GM12874 (cell line): Measurements from ENCODE around the gene KCNMA1.

Experiments used
- TF ChIP-seq, protein P1 (sequence below): IDR thresholded peaks from 2 replicates; pipeline ENCODE4 v1.5.1; 2011; ENCODE audit warnings: low read depth, mild to moderate bottlenecking, control low read depth, low read length, moderate library complexity; ENCODE audit not compliant: insufficient read depth

The KCNMA1 gene

DNA sequence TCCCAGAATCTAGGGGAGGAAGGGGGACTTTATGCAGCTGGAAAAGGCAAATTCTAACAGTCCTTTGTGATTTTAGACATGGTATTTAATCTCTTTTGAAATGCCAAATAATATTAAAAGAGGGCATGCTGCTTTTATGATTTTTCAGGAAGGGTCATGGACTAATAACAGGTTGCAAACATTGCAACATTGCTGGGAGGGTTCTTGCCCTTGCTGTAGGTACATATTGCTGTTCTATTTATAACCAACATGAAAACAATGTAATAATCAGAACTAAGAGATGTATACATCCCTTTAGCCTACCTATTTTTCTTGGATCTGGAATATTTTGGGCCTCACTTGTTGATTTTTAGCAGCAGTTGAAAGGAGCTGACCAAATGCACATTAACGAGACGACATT lies 411.6 kb downstream of the KCNMA1 start:
- TF ChIP-seq, protein P1, sequence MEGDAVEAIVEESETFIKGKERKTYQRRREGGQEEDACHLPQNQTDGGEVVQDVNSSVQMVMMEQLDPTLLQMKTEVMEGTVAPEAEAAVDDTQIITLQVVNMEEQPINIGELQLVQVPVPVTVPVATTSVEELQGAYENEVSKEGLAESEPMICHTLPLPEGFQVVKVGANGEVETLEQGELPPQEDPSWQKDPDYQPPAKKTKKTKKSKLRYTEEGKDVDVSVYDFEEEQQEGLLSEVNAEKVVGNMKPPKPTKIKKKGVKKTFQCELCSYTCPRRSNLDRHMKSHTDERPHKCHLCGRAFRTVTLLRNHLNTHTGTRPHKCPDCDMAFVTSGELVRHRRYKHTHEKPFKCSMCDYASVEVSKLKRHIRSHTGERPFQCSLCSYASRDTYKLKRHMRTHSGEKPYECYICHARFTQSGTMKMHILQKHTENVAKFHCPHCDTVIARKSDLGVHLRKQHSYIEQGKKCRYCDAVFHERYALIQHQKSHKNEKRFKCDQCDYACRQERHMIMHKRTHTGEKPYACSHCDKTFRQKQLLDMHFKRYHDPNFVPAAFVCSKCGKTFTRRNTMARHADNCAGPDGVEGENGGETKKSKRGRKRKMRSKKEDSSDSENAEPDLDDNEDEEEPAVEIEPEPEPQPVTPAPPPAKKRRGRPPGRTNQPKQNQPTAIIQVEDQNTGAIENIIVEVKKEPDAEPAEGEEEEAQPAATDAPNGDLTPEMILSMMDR, result no peak

DNA sequence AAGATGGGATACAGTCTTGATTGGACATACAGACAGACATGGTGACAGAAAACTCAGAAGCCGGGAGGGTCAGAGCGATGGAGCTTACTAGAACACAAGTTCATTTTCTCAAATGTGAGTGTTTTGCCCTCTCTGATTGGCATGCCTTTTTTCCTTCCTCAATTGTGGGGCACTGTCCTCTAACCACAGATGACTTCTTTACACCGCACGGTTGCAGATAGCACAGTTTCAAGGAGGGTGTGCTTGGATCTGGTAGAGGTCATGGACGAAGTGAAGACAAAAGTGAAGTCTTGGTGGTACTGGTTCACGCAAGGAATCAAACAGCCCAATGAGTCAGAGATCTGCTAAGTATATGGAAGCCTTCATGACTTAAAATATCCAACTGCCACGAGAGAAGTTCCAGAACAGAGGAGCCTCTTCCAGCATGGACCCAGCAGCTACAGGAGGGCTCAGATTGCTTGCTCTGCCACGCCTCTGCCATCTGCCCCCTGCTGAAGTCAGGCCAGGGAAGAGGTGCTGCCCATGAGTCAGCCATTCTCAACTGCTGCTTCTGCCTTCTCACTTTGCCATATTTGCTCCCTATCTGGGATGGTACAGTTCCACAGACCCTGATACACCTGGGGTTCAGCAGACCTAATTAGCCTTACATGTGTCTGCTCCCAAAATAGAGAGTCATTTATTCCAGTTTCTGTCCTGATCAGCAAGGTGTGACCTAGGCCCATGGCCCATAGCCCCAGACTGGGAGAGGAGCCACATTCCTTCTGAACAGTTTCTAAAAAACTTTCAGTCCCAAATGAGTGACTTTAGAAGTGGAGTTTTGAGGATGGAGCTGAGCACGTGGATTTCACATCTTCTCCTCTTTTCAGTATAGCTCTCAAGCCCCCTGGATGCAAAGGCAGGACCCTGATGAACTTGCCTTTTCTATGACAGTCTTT lies 413.8 kb downstream of the KCNMA1 start:
- TF ChIP-seq, protein P1, result no peak

DNA sequence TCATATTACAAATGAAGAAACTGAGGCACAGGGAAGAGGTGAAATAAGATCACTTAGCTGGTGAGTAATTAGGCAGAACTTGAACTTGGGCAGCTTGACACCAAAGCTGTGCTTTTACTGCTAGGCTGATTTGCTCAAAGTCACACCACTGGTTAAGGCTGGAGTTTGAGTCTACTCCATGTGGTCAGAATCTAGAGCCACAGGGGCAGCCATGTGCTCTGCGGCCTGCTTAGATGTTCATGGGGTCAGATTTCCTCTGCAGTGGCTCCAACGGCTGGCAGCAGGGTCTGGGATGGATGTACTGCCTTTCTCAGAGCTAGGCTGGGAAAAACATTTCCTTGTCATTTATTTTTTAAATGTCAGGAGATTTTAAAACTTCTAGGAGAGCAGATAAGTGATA lies 417.5 kb downstream of the KCNMA1 start:
- TF ChIP-seq, protein P1, result no peak

DNA sequence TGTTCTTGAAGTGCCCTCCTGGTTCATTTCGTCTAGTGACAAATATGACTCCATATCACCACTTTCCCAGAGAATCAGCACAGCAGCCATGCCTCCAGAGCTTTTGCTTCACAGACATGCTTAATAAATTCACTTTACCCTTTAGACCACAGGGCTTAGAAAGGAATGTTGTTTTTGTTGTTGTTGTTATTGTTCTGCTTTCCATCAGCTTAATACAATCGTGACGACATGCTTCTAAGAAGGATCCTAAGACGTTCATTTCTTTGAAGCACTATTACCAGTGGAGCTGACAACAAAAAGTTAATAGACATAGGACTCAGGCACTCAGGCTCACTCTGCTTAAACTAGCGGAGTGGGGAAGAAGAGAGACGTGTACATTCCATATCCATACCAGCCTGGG lies 418.6 kb downstream of the KCNMA1 start:
- TF ChIP-seq, protein P1, result no peak

DNA sequence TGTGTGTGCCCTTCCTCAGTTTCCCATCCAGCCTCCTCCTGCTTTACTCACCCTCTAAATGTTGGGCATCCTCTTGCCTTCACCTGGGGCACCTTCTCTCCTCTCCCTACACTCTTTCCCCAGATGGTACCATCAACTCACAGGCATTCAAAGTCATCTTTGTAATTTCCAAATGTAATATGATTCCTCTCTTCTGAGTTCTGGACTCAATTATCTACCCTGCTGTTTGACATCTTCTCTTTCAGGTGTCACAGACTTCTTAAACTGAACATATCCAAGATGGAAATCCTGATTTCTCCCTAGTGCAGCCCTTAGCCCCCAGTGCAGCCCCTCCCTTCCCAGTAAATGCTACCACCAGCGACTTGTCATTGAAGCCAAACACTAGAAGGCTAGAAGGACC lies 422.8 kb downstream of the KCNMA1 start:
- TF ChIP-seq, protein P1, result no peak

DNA sequence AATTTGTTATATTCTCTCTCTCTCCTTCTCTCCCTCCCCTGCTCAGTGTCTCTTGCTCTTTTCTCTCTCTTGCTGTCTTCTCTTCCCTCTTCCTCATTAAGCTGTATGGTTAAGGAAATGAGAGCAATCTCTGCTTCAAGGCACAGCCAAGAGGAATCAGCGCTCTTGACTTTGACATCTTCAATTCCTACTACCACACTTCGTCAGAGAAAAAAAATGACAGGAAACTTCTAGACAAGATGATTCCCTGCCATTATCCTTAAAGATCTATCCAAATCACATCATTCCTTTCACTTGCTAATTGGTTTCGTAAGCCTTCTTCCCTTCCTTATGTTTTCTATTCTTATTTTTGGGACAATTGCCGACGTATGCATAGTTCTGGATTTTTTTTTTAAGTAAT lies 425.0 kb downstream of the KCNMA1 start:
- TF ChIP-seq, protein P1, result no peak

DNA sequence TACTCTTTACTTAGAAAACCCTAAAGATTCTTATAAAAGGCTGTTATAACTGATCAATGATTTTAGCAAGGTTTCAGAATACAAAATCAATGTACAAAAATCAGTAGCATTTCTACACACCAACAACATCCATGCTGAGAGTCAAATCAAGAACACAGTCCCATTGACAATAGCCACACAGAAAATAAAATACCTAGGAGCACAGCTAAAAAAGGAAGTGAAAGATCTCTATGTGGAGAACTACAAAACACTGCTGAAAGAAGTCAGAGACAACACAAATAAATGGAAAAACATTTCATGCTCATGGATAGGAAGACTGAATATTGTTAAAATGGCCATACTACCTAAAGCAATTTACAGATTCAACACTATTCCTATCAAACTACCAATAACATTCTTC lies 427.0 kb downstream of the KCNMA1 start:
- TF ChIP-seq, protein P1, result no peak
